ENCODE results near the gene PSKH1. TPM values are rescaled to one million over a fixed set of nuclear protein-coding genes. Genes with fewer than 3 reads are reported as not detected.

PSKH1 gene
- total and polyA plus RNA-seq, 4 experiments from 2014 or later: 19.4 to 25.3 (median 23.7) TPM

DNA sequence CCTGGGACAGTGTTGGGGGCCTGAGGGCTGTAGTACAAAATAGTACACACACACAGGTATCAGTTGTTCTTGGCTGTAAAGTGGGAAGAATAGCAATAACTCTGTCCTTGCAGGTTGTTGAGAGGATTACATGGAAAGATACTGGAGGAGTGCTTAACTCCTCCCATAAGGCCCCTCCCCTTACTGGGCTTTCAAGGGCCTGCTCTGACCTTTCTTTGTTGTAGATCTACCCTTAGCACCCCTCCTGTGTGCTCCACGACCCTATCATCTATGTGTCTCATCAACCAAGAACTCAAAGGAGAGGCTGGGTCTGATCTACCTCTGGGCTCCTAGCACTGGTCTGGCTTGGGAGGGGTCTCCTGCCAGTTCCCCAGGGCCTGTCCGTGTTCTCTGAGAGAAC, 28.5 kb upstream of the PSKH1 start:
- DNase-seq: no peak
- H3K9me3 ChIP-seq (ENCODE audit: control insufficient read depth in 1 of 2, low read length in 2 of 2): no peaks in the 10 kb centered on the region
- CTCF ChIA-PET (ENCODE audit: partially characterized antibody): interaction anchor here (1.3 to 5.8 kb wide), 2 partner anchors 49 to 343 kb away, joined by 4 to 46 read pairs; no protein-coding TSS in a partner anchor
- intact Hi-C loops (cut with micrococcal nuclease): no loop called here
- no peak overlapping the region for H3K27ac ChIP-seq (ENCODE audit: low read depth, low read length)
- Mint-ChIP-seq H3K27me3 (no peaks in the 10 kb centered on the region), H3K36me3 (peaks cover 5 to 26% of the 10 kb centered on the region in 2 donors), H3K4me3 (no peak overlapping the region), H3K27ac (peak overlapping the region in 3 of 7 donors; percentile 30 to 52 (median 41)), H3K9me3 (no peaks in the 10 kb centered on the region), H3K4me1 (peaks cover 5 to 15% (median 8%) of the 10 kb centered on the region in 4 donors)
- H3K4me3 ChIP-seq (ENCODE audit: low read length in 2 of 2): no peak overlapping the region
- H3K4me1 ChIP-seq (ENCODE audit: insufficient read depth, low read length): no peaks in the 10 kb centered on the region
- H3K27me3 ChIP-seq (ENCODE audit: insufficient read depth, low read length): no peaks in the 10 kb centered on the region
- peaks cover 19% of the 10 kb centered on the region for H3K36me3 ChIP-seq (ENCODE audit: insufficient read depth, low read length)
- POLR2A ChIA-PET (ENCODE audit: partially characterized antibody): interaction anchor here (0.6 kb wide), 1 partner anchor 9 kb away, joined by 3 read pairs; the partner anchor contains the start of gene EDC4

DNA sequence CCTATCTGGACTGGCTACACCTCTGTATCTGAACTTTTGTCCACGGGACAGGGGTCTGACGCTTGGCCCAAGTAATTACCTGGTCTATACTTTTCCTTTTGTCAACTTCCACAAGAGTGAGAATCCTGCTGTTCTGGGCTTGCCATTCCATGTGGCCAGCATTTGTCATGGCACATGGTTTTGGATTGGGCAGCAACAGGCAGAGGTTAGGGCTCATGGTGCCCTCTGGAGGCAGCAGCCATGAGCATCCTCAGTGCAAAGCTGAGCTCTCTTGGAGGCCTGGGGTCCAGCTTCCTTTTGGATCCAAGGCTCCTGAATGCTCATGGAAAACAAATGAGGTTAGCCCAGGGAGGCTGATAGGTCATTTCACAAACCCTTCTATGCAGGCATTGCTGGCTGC, 27.7 kb upstream of the PSKH1 start:
- Mint-ChIP-seq H3K4me3 (no peak overlapping the region), H3K27ac (peak overlapping the region in 2 of 7 donors; percentile 30 to 59), H3K36me3 (peaks cover 6 to 31% of the 10 kb centered on the region in 2 donors), H3K27me3 (no peaks in the 10 kb centered on the region), H3K4me1 (peaks cover 5 to 15% (median 9%) of the 10 kb centered on the region in 4 donors), H3K9me3 (no peaks in the 10 kb centered on the region)
- H3K4me3 ChIP-seq (ENCODE audit: low read length in 2 of 2): no peak overlapping the region
- intact Hi-C loops (cut with micrococcal nuclease): loop anchor here (1.0 kb wide), 1 partner anchor 49 kb away; no protein-coding TSS in a partner anchor
- ChIA-PET POLR2A (ENCODE audit: partially characterized antibody) (interaction anchor here (0.8 kb wide), 1 partner anchor 18 kb away, joined by 3 read pairs; the partner anchor contains the start of gene CENPT), CTCF (ENCODE audit: partially characterized antibody) (interaction anchor here (0.5 to 5.8 kb wide), 8 partner anchors 9 to 344 kb away, joined by 3 to 46 read pairs (median 4); no protein-coding TSS in a partner anchor)
- DNase-seq: no peak
- no peaks in the 10 kb centered on the region for H3K4me1 ChIP-seq (ENCODE audit: insufficient read depth, low read length)
- peaks cover 26% of the 10 kb centered on the region for H3K36me3 ChIP-seq (ENCODE audit: insufficient read depth, low read length)
- H3K9me3 ChIP-seq (ENCODE audit: control insufficient read depth in 1 of 2, low read length in 2 of 2): no peaks in the 10 kb centered on the region
- H3K27me3 ChIP-seq (ENCODE audit: insufficient read depth, low read length): no peaks in the 10 kb centered on the region
- no peak overlapping the region for H3K27ac ChIP-seq (ENCODE audit: low read depth, low read length)

DNA sequence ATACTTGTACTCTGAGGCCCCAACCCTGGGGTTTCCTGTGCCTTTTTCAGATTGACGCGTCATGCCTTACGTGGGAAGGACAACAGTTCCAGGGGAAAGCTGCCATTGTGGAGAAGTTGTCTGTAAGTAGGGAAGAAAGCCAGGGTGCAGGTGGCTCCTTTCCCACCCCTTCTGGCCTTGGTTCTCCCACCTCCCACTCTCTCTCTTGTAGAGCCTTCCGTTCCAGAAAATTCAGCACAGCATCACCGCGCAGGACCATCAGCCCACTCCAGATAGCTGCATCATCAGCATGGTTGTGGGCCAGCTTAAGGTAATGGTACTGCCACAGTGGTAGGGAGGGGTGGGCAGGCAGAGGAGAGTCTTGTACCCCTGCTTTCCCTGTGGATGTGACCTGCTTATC, 24.8 kb upstream of the PSKH1 start:
- Mint-ChIP-seq H3K4me3 (no peak overlapping the region), H3K27ac (no peak overlapping the region), H3K27me3 (no peaks in the 10 kb centered on the region), H3K36me3 (peaks cover 13 to 37% of the 10 kb centered on the region in 2 donors), H3K4me1 (peaks cover 5 to 18% (median 7%) of the 10 kb centered on the region in 4 donors), H3K9me3 (no peaks in the 10 kb centered on the region)
- no peak overlapping the region for H3K27ac ChIP-seq (ENCODE audit: low read depth, low read length)
- CTCF ChIA-PET (ENCODE audit: partially characterized antibody): interaction anchor here (1.9 to 3.1 kb wide), 2 partner anchors 15 to 52 kb away, joined by 5 to 15 read pairs; no protein-coding TSS in a partner anchor
- no peak for DNase-seq
- H3K4me3 ChIP-seq (ENCODE audit: low read length in 2 of 2): no peak overlapping the region
- intact Hi-C loops (cut with micrococcal nuclease): no loop called here
- H3K4me1 ChIP-seq (ENCODE audit: insufficient read depth, low read length): peaks cover 6% of the 10 kb centered on the region
- H3K9me3 ChIP-seq (ENCODE audit: control insufficient read depth in 1 of 2, low read length in 2 of 2): no peaks in the 10 kb centered on the region
- H3K27me3 ChIP-seq (ENCODE audit: insufficient read depth, low read length): no peaks in the 10 kb centered on the region
- peaks cover 14% of the 10 kb centered on the region for H3K36me3 ChIP-seq (ENCODE audit: insufficient read depth, low read length)
- POLR2A ChIA-PET (ENCODE audit: partially characterized antibody): no interaction called here

DNA sequence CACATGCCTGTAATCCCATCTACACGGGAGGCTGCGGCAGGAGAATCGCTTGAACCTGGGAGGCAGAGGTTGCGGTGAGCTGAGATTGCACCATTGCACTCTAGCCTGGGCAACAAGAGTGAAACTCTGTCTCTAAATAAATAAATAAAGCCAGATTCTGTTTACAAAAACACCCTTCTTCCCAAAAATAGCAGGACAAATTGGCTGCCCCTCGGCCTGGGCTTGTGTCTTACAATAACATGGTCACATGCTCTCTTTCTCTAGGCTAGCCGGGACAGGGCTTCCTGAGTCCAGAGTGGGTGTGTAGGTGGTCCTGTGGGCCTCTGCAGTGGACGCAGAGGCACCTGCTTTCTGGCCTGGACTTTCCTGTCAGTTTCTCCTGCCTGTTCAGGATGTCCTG, 23.4 kb upstream of the PSKH1 start:
- CTCF ChIA-PET (ENCODE audit: partially characterized antibody): interaction anchor here (1.7 to 3.1 kb wide), 2 partner anchors 14 to 53 kb away, joined by 5 to 15 read pairs; no protein-coding TSS in a partner anchor
- peaks cover 10 to 45% of the 10 kb centered on the region in 2 donors for H3K36me3 Mint-ChIP-seq
- intact Hi-C loops (cut with micrococcal nuclease): no loop called here

DNA sequence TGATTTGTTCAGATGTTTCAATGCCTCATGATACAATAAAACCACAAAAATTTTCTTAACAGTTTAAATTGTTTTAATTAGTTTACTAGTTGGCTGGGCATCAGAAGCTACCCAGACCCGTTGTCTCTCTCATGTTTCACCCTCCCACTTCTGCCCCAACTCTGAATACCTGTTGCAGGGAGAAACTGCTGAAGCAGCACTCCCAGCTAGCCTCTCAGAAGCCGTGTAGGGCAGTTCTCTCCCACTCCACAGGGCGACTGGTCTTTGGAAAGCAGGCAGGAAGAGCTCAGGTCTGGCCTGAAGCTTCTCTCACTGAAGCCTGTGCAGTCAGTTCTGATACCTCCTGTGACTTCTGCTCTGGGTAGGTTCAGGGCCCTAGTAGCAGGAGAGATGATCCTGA, 21.8 kb upstream of the PSKH1 start:
- peaks cover 18% of the 10 kb centered on the region for H3K36me3 ChIP-seq (ENCODE audit: insufficient read depth, low read length)
- DNase-seq: no peak
- Mint-ChIP-seq H3K4me1 (peaks cover 25 to 43% (median 32%) of the 10 kb centered on the region in 4 donors), H3K4me3 (peak overlapping the region in 2 of 8 donors; percentile 46 to 95), H3K9me3 (peaks cover 0 to 1% (median 0%) of the 10 kb centered on the region in 8 donors), H3K36me3 (peaks cover 8 to 52% of the 10 kb centered on the region in 2 donors), H3K27ac (peak overlapping the region in 3 of 7 donors; percentile 13 to 82 (median 65)), H3K27me3 (no peaks in the 10 kb centered on the region)
- H3K4me3 ChIP-seq (ENCODE audit: low read length in 2 of 2): no peak overlapping the region
- POLR2A ChIA-PET (ENCODE audit: partially characterized antibody): interaction anchor here (0.5 to 3.7 kb wide), 7 partner anchors 9 to 211 kb away, joined by 3 to 29 read pairs (median 4); partner anchors contain the start of genes ACD and PSMB10
- peaks cover 34% of the 10 kb centered on the region for H3K4me1 ChIP-seq (ENCODE audit: insufficient read depth, low read length)
- CTCF ChIA-PET (ENCODE audit: partially characterized antibody): interaction anchor here (0.7 to 1.6 kb wide), 5 partner anchors 13 to 350 kb away, joined by 3 to 9 read pairs (median 3); partner anchors contain the start of gene NRN1L
- no peaks in the 10 kb centered on the region for H3K9me3 ChIP-seq (ENCODE audit: control insufficient read depth in 1 of 2, low read length in 2 of 2)
- H3K27me3 ChIP-seq (ENCODE audit: insufficient read depth, low read length): no peaks in the 10 kb centered on the region
- H3K27ac ChIP-seq (ENCODE audit: low read depth, low read length): no peak overlapping the region
- intact Hi-C loops (cut with micrococcal nuclease): no loop called here

More for the DNA sequence above, 23.4 kb upstream of the PSKH1 start:
- Histone ChIP-seq H3K27me3 (ENCODE audit: insufficient read depth, low read length) (no peaks in the 10 kb centered on the region), H3K27ac (ENCODE audit: low read depth, low read length) (no peak overlapping the region), H3K36me3 (ENCODE audit: insufficient read depth, low read length) (peaks cover 14% of the 10 kb centered on the region), H3K9me3 (ENCODE audit: control insufficient read depth in 1 of 2, low read length in 2 of 2) (no peaks in the 10 kb centered on the region), H3K4me1 (ENCODE audit: insufficient read depth, low read length) (peaks cover 18% of the 10 kb centered on the region), H3K4me3 (ENCODE audit: low read length in 2 of 2) (no peak overlapping the region)
- Mint-ChIP-seq H3K4me3 (no peak overlapping the region), H3K9me3 (no peaks in the 10 kb centered on the region), H3K27ac (peak overlapping the region in 2 of 7 donors; percentile 53 to 77), H3K4me1 (peaks cover 14 to 31% (median 18%) of the 10 kb centered on the region in 4 donors), H3K27me3 (no peaks in the 10 kb centered on the region)
- POLR2A ChIA-PET (ENCODE audit: partially characterized antibody): no interaction called here
- DNase-seq: no peak

DNA sequence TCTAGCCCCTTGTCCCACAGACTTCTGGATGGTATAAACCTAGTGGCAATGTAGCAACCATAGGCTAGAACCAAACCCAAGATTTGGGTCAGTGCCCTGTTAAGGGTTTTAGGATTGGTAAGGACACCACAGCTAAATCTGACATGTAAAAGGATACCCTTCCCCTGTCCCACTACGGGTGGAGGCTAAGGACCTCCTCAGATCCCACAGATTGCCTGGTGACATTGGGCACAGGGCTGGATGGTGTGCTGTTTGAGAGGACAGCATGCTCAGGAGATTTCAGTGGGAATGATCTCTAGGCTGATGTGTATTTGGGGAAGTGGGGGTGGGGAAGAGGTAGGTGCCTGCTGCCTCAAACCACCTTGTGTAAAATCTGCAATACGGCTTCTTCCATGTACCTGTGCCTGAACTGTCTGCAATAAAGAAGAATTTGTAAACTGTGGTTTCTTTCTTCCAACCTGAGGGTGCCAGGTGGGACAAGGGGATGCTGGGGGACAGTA, 20.9 kb upstream of the PSKH1 start:
- no peaks in the 10 kb centered on the region for H3K27me3 ChIP-seq (ENCODE audit: insufficient read depth, low read length)
- Mint-ChIP-seq H3K4me3 (peak overlapping the region; percentile 82 to 95 (median 94)), H3K27ac (peak overlapping the region; percentile 79 to 95 (median 91)), H3K36me3 (peaks cover 14 to 54% of the 10 kb centered on the region in 2 donors), H3K27me3 (no peaks in the 10 kb centered on the region), H3K4me1 (peaks cover 25 to 43% (median 33%) of the 10 kb centered on the region in 4 donors), H3K9me3 (peaks cover 0 to 1% (median 0%) of the 10 kb centered on the region in 8 donors)
- H3K27ac ChIP-seq (ENCODE audit: low read depth, low read length): peak overlapping the region; percentile 91
- no peaks in the 10 kb centered on the region for H3K9me3 ChIP-seq (ENCODE audit: control insufficient read depth in 1 of 2, low read length in 2 of 2)
- H3K4me1 ChIP-seq (ENCODE audit: insufficient read depth, low read length): peaks cover 36% of the 10 kb centered on the region
- ChIA-PET CTCF (ENCODE audit: partially characterized antibody) (interaction anchor here (1.0 to 1.6 kb wide), 4 partner anchors 12 to 351 kb away, joined by 3 to 9 read pairs (median 3); partner anchors contain the start of gene NRN1L), POLR2A (ENCODE audit: partially characterized antibody) (interaction anchor here (0.8 to 3.7 kb wide), 7 partner anchors 8 to 212 kb away, joined by 3 to 29 read pairs (median 4); partner anchors contain the start of genes ACD, CENPT, NUTF2 and PSMB10)
- intact Hi-C loops (cut with micrococcal nuclease): loop anchor here (1.0 kb wide), 2 partner anchors 26 to 30 kb away; partner anchors contain the start of genes NUTF2 and THAP11
- peaks cover 25% of the 10 kb centered on the region for H3K36me3 ChIP-seq (ENCODE audit: insufficient read depth, low read length)
- peak overlapping the region; percentile 57 to 90 for H3K4me3 ChIP-seq (ENCODE audit: low read length in 2 of 2)
- DNase-seq: no peak

Measured in CD4-positive, alpha-beta memory T cell (primary cell).